ENCODE results near the gene ZIM2. TPM values are rescaled to one million over a fixed set of nuclear protein-coding genes. Genes with fewer than 3 reads are reported as not detected.

Gene ZIM2
- total and polyA plus RNA-seq, 2 donors (not counting 1 experiment from before 2014, with no cell fraction given), result not detected

GRCh38 chr19:56823417-56823816 lies 17.1 kb downstream of the ZIM2 start:
- no peak overlapping the region for H3K4me3 ChIP-seq (ENCODE audit: control extremely low read depth in 1 of 5, extremely low read depth in 1 of 5, insufficient read depth in 1 of 5, low read depth in 2 of 5, low read length in 4 of 5)
- no peaks in the 10 kb centered on the region for H3K36me3 ChIP-seq (replicated peaks in 1 of 2; ENCODE audit: control extremely low read depth in 1 of 2, control insufficient read depth in 1 of 2, extremely low read depth in 1 of 2, insufficient read depth in 2 of 2, low read length in 1 of 2)
- no peaks in the 10 kb centered on the region for H3K27me3 ChIP-seq (replicated peaks in 1 of 4; ENCODE audit: control extremely low read depth in 1 of 4, control insufficient read depth in 3 of 4, insufficient read depth in 4 of 4, low read length in 3 of 4)
- TF ChIP-seq CTCF (IDR thresholded peaks at IDR 0.05) (no peak), EZH2 (IDR thresholded peaks at IDR 0.05; ENCODE audit: borderline replicate concordance, insufficient read depth, low read depth, low read length, poor library complexity, severe bottlenecking) (no peak)
- H3K9me3 ChIP-seq (ENCODE audit: control extremely low read depth in 1 of 3, control insufficient read depth in 2 of 3, insufficient read depth in 1 of 3, low read length in 2 of 3), result peaks cover 0 to 31% (median 4%) of the 10 kb centered on the region in 3 donors
- no peak for ATAC-seq (ENCODE audit: low read depth)
- H3K27ac ChIP-seq (ENCODE audit: low read length in 2 of 2), result no peak overlapping the region
- Mint-ChIP-seq H3K4me1 (no peaks in the 10 kb centered on the region), H3K27me3 (no peaks in the 10 kb centered on the region), H3K9me3 (ENCODE audit: insufficient read depth) (peaks cover 7% of the 10 kb centered on the region), H3K4me3 (no peak overlapping the region), H3K27ac (no peak overlapping the region)
- no peak for DNase-seq
- H3K9ac ChIP-seq (ENCODE audit: low read length), result no peak overlapping the region
- POLR2A ChIA-PET, result no interaction called here
- intact Hi-C loops (cut with micrococcal nuclease), result no loop called here
- no peak overlapping the region for H2AFZ ChIP-seq (ENCODE audit: insufficient read depth, low read depth, low read length, poor library complexity, severe bottlenecking)
- H3K79me2 ChIP-seq (ENCODE audit: control insufficient read depth, insufficient read depth, low read length), result no peaks in the 10 kb centered on the region
- no peak overlapping the region for H3K4me2 ChIP-seq (replicated peaks; ENCODE audit: low read depth, low read length, poor library complexity, severe bottlenecking)
- no peaks in the 10 kb centered on the region for H3K4me1 ChIP-seq (ENCODE audit: control insufficient read depth in 2 of 2, insufficient read depth in 2 of 2, low read length in 2 of 2)
- 91% methylated on average over 9 of the region's 12 CpGs for WGBS (ENCODE audit: insufficient coverage)
- H4K20me1 ChIP-seq (ENCODE audit: control insufficient read depth, insufficient read depth, low read length, poor library complexity, severe bottlenecking), result no peaks in the 10 kb centered on the region
- CTCF ChIA-PET, result no interaction called here

GRCh38 chr19:56822755-56823154 lies 17.8 kb downstream of the ZIM2 start:
- ATAC-seq (ENCODE audit: low read depth), result no peak
- Histone ChIP-seq H3K27me3 (replicated peaks in 1 of 4; ENCODE audit: control extremely low read depth in 1 of 4, control insufficient read depth in 3 of 4, insufficient read depth in 4 of 4, low read length in 3 of 4) (no peaks in the 10 kb centered on the region), H3K79me2 (ENCODE audit: control insufficient read depth, insufficient read depth, low read length) (no peaks in the 10 kb centered on the region), H4K20me1 (ENCODE audit: control insufficient read depth, insufficient read depth, low read length, poor library complexity, severe bottlenecking) (no peaks in the 10 kb centered on the region), H3K9ac (ENCODE audit: low read length) (no peak overlapping the region), H3K4me3 (ENCODE audit: control extremely low read depth in 1 of 5, extremely low read depth in 1 of 5, insufficient read depth in 1 of 5, low read depth in 2 of 5, low read length in 4 of 5) (no peak overlapping the region), H3K4me2 (replicated peaks; ENCODE audit: low read depth, low read length, poor library complexity, severe bottlenecking) (no peak overlapping the region), H3K9me3 (ENCODE audit: control extremely low read depth in 1 of 3, control insufficient read depth in 2 of 3, insufficient read depth in 1 of 3, low read length in 2 of 3) (peaks cover 0 to 31% (median 4%) of the 10 kb centered on the region in 3 donors), H3K4me1 (ENCODE audit: control insufficient read depth in 2 of 2, insufficient read depth in 2 of 2, low read length in 2 of 2) (no peaks in the 10 kb centered on the region), H3K36me3 (replicated peaks in 1 of 2; ENCODE audit: control extremely low read depth in 1 of 2, control insufficient read depth in 1 of 2, extremely low read depth in 1 of 2, insufficient read depth in 2 of 2, low read length in 1 of 2) (no peaks in the 10 kb centered on the region), H2AFZ (ENCODE audit: insufficient read depth, low read depth, low read length, poor library complexity, severe bottlenecking) (no peak overlapping the region), H3K27ac (ENCODE audit: low read length in 2 of 2) (no peak overlapping the region)
- ChIA-PET CTCF (no interaction called here), POLR2A (no interaction called here)
- Mint-ChIP-seq H3K4me1 (no peaks in the 10 kb centered on the region), H3K4me3 (no peak overlapping the region), H3K9me3 (ENCODE audit: insufficient read depth) (peaks cover 4% of the 10 kb centered on the region), H3K27ac (no peak overlapping the region), H3K27me3 (no peaks in the 10 kb centered on the region)
- DNase-seq, result no peak
- TF ChIP-seq EZH2 (IDR thresholded peaks at IDR 0.05; ENCODE audit: borderline replicate concordance, insufficient read depth, low read depth, low read length, poor library complexity, severe bottlenecking) (no peak), CTCF (IDR thresholded peaks at IDR 0.05) (no peak)
- 100% methylated on average over 5 of the region's 5 CpGs for WGBS (ENCODE audit: insufficient coverage)
- intact Hi-C loops (cut with micrococcal nuclease), result no loop called here
